Femur (tissue), 1 donor: Measurements from ENCODE around the gene HPCAL1.
A peak's percentile ranks its signal among the peaks of the same experiment; 100 is the strongest.
"Not testable (repeated sequence)": the region's sequence is repeated elsewhere in the genome, so short reads cannot be mapped to it uniquely, and the experiment has no call there.

Source experiments
- DNase-seq: peaks from one replicate; pipeline ENCODE4 v3.0.0-alpha.2; 2017

Gene HPCAL1

DNA sequence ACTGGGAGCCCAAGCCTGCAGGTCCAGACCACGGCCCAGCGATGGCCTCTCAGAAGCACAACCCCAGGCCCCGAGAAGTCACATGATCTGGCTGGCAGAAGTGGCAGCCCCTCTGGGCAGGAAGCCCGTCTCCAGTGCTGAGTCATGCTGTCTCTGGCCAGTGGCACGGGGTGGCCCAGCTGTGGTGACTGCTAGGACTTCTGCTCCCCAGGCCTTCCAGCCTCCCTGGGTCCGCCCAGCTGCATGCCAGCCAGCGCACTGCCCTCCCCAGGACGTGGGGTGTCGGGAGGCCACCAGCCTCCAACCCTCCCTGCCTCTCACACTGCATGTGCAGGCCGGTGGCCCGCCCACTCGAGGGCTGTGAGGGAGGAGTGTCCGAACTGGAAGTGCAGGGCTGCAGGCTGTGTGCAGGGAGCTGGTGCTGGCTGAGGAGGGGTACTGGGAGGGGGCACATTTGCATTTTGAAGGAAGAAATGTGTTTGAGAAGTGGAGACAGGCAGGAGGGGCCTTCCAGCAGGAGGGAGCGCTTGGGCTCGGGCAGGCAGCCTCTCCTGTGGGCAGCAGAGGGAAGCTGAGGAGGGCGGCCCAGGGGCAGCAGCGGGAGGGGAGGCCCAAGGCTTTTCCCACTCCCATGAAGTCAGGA, 17.0 kb upstream of the HPCAL1 start:
- DNase-seq: peak; percentile 86

GRCh38 chr2:10286216-10287037, 16.3 kb upstream of the HPCAL1 start:
- no peak for DNase-seq

DNA sequence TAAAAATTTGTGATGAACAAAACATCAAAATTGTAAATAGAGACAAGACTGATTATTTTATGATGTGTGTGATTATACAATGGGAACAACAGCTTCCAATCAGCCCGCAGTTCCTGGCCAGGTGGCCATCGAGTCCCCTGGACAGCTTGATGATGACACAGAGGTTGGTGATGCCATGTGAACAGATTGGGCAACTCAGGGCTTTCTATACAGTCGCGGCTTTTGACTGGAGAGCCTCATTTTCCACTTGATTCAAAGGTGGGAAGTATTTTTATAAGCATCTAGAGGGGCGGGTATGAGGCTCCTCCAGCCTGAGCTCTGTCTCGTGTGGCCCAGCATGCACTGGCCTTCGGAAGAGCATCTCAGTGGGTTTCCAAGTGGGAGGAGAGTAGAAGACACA, 14.9 kb upstream of the HPCAL1 start:
- DNase-seq: no peak

DNA sequence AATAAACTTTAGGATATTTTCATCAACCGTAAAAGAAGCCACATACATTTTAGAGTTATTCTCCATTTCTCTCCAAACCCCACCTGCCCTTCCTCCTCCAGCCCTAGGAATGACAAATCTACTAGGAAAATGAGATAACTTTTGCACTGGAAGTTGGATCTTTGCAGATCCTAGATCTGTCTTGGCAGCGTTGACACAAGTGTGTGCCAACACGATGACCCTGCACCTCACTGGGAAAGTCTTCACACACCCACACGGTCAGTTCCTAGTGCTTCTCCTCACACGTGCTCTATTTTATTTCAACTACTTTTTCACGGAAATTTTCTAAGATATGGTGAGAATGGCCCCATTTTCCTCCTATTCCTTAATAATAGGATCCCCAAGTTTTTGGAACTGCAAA, 14.1 kb upstream of the HPCAL1 start:
- DNase-seq: no peak

DNA sequence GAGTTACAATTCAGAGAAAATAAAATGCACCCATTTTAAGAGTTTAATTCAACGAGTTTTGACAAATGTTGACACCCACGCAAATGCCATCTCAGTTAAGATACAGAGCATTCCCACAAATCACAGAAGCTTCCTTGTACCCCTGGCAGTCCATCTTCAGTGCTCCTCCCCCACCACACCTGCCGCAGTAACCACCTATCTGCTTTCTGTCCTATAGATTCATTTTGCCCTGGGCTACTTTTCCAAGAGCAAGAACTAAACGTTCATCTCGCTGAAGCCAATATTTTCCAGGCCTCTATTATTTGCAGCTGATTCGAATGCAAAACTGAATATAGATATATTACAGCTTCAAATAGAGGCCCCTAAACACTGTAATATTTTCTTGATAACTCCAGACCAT, 13.4 kb upstream of the HPCAL1 start:
- no peak for DNase-seq

- DNase-seq: no peak
These were observed 12.8 kb upstream of the HPCAL1 start for GRCh38 chr2:10289891-10290290.

DNA sequence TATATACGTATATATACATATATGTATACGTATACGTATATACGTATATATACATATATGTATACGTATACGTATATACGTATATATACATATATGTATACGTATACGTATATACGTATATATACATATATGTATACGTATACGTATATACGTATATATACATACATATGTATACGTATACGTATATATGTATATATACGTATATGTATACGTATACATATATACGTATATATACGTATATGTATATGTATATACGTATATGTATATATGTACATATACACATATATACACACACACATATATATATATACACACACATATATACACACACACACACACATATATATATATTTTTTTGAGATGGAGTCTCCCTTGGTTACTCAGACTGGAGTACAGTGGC, 11.3 kb upstream of the HPCAL1 start:
- not testable (repeated sequence) for DNase-seq

- no peak for DNase-seq
These were observed 10.7 kb upstream of the HPCAL1 start for GRCh38 chr2:10292033-10292432.

GRCh38 chr2:10293603-10294002, 9.1 kb upstream of the HPCAL1 start:
- no peak for DNase-seq

- DNase-seq: no peak
These were observed 8.6 kb upstream of the HPCAL1 start for GRCh38 chr2:10294077-10294476.

GRCh38 chr2:10295649-10296048, 7.1 kb upstream of the HPCAL1 start:
- not testable (repeated sequence) for DNase-seq

- no peak for DNase-seq
These were observed 6.6 kb upstream of the HPCAL1 start for GRCh38 chr2:10296142-10296541.

DNA sequence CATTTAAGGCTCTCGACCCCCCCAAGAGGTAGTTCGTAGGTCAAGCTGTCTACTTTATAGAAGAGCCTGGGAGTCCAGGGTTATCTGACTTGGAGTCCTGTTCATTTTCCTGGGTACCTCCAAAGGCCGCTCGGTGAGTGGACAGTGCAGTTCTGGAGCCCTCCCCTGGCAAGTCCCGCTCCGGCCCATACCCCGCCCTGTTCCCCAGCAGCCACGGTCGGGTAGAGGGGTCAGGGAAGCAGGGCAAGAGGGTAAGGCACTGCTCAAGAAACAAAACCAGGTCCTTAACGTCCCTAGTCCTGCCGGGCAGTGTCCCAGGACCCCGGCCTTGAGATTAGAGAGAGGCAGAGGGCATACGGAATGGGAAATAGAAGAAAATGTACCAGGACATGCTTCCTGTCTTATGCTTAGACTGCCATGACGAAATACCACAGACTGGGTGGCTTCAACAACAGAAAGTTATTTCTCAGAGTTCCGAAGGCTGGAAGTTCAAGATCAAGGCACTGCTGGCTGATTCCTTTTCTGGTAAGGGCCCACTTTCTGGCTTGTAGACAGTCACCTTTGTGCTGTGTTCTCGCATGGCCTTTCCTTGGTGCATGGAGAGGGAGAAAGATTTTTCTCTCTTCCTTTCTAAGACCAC, 5.4 kb upstream of the HPCAL1 start:
- no peak for DNase-seq

- DNase-seq: peak; percentile 51
These were observed 4.7 kb upstream of the HPCAL1 start for GRCh38 chr2:10297959-10298531.

DNA sequence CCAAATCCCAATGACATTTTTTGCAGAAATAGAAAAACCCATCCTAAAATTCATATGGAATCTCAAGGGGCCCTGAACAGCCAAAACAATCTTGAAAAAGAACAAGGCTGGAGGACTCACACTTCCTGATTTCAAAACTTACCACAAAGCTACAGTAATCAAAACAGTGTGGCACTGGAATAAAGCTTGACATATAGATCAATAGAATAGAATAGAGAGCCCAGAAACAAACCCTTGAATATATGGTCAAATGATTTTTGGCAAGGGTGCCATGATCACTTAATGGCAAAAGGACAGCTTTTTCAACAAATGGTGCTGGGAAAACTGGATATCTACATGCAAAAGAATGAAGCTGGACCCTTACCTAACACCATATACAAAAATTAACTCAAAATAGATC, 3.9 kb upstream of the HPCAL1 start:
- DNase-seq: not testable (repeated sequence)

DNA sequence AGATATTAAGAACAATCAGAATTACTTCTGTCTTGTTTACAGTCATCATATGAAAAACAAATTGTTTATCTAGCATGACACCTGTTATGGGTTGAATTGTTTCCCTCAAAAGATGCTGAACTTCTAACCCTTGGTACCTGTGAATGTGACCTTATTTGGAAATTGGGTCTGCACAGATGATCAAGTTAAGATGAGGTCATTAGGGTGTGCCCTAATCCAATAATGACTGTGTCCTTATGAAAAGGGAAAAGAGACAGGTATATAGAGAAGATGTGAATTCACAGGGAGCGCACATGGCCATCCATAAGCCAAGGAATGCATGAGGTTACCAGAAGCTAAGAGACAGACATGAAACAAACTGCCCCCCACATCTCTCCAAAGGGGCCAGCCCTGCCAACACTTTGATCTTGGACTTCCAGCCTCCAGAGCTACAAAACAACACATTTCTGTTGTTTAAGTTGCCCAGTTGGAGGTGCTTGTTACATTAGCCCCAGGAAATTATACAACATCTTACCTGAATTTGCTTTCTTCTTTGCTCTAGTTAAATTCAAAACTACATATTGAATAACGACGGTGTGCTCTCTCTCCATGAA, 2.3 kb upstream of the HPCAL1 start:
- DNase-seq: no peak

GRCh38 chr2:10300997-10301940, 1.4 kb upstream of the HPCAL1 start:
- DNase-seq: no peak

GRCh38 chr2:10301941-10302478, 694 bp upstream of the HPCAL1 start:
- no peak for DNase-seq

DNA sequence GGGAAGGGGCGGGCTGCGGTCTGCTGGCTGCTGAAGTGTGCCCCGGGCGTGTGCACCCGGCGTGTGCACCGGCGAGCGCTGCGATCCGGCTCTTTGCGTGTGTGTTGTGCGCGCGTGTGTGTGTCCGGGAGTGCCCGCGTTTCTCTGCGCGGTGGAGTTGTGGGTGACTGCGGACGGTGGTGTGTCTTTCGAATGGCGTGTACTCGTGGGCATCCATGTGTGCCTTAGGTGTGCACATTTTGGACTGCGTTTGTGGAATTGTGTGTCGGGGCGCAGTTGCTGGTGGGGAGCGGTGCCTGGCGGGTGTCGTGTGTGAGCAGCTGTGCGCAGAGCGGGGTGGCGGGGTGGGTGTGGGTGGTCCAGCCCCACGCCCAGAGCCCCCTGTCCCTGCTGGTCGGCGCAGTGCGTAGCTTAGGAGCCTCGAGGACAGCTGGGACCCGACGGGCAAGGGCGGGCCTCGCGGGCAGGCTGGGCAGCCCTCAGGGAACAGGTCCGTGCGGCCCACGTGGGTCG, 533 bp downstream of the HPCAL1 start:
- DNase-seq: no peak

DNA sequence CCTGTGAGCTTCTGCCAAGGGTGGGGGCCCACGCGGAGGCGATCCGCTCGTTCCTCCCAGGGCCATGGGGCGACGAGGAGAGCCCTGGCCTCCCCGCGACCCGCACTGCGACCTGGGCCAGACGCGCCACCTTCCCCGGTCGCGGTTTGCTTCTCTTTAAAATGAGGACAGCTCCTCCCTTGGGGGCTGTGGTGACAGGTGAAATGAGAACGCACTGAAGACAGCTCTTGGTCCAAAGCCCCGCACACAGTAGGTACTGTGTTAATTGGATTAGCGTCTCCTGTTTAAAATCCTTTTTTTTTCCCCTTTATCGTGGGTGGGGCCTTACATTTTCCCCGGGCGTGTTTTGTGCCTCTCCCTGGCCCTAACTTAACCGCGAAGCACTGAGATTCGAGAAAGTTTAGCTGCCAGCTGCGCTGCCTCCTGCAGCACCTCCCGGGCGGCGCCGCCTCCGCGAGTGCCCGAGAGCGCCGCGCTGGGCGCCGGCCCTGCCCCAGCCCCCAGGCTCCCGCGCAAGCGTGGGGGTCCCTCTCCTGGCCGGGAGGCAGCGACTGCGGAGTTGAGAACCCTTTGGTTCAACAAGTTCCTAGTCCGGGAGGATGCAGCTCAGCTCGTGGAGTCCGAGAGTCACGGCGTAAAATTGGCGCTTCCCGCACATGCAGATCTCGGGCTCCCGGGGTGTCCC, 1.1 kb downstream of the HPCAL1 start:
- peak; percentile 74 for DNase-seq
